Measurements from ENCODE around the gene SMCO3.

Gene SMCO3

GRCh38 chr12:14827043-14827442, 13.1 kb upstream of the SMCO3 start:
- DNase-seq (ENCODE audit: low read depth): no peak

DNA sequence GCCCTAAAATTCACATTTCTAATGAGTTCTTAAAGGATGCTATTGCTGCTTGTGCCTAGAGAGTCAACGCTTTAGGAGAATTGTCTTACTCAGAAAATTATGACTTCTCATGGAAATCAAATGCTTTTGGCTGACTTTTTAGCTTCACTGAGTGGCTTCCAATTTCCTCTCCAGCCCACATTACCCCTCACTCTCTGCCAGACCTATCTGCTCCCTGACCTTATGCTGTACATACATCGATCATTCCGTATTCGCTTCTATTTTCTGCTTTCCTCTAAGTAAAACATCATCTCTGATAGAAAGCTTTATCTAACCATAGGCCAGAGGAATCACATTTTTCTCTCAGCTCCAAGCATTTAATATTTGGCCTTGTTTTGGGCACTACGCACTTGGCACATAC, 12.5 kb upstream of the SMCO3 start:
- DNase-seq (ENCODE audit: low read depth): no peak

- no peak for DNase-seq (ENCODE audit: low read depth)
Observed at GRCh38 chr12:14825256-14825655, 11.3 kb upstream of the SMCO3 start.

- DNase-seq (ENCODE audit: low read depth): no peak
Observed at GRCh38 chr12:14824012-14824634, 10.1 kb upstream of the SMCO3 start.

DNA sequence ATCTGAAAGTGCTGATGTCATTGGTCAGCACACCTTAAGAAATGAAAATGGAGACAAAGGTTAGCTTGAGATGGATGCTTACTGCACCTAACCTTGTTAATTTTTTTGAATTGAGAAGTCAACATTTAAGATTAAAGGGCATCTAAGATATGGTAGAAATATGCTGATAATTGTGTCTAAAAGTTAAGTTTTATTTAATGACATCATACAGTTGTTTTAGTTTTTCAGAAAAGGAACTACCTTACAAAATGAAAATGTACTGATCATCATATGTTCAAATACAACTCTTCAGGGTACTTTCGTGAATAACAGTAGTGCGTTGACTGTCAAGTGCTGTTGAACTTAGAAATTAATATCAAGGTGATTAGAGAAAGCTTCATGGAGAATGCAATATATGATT, 2.5 kb downstream of the SMCO3 start:
- no peak for DNase-seq (ENCODE audit: low read depth)

DNA sequence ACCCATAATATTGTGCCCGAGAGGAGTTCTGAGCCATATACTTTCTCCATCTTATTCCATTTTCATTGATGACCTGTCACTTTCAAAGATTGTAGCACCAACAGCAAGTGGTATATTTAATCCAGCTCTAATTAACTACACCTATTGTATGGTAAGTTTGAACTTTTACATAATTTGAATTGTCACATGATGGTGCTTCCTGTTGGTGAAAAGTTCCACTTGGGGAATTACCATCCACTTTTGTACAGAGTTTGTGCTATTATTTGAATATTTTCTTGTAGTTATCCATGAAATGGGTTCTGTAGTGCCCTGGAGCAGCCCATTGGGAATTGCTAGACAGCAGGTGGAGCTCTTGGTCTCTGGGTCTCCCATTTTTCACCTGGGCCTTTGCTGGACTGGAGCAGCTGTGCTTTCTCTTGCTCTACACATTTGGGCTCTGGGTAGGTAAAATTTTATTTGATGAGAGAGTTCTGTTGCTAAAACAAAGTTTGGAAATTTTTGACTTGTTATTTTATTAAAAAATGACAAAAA, 3.0 kb downstream of the SMCO3 start:
- DNase-seq (ENCODE audit: low read depth): no peak

- DNase-seq (ENCODE audit: low read depth): no peak
Observed at GRCh38 chr12:14810167-14810952, 3.6 kb downstream of the SMCO3 start.

DNA sequence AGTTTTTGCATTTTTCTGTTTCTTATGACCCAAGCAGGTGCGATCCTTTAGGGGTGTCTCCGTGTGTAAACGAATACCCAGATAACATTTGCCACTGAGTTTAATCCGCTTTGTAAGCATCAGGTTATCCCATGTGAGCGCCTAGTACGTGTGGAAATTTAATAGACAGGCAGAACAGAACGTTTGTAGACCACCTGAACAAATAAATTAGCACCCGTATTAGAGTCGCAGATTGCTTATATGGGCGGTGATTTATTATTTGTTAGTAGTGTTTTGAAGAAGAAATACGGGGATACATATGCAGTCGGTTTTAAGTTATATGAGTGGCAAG, 10.2 kb downstream of the SMCO3 start:
- DNase-seq (ENCODE audit: low read depth): no peak

DNA sequence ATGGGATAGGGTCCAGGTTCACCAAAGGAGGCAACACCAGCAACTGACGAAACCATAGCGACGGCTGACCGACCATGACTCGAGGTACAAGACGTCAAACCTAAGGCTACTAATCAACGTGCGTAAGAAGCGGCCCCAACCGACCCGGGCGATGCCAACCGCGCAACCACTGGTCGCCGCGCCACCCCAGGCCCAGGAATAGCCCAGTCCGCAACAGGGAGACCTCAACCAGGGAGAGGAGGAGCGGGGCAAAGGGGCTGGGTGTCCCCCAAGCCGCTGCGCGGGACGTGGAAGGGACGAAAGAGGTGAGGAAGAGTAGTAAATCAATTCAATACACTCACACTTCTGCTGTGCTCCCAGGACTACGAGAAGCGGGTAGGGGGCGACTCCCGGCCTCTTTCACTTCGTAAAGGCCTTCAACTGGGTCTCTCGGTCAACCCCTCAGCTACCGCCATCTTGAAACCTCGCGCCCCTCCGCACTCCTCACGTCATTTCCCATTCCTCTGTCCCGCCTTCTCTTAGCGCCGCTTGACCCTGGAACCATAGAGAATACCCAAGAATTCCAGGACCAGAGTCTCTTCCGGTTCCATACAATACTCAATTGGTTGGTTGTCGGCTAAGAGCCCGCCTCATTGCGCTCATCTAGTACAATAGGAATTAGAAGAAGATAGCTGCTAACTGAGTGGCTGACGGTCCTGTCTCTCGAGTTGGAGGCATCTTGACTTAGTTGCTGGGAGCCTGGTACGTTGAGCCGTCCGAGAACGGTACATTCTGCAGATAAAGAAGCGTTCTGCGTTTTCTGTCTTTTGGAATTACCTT, 10.8 kb downstream of the SMCO3 start, which contains the start of the genes C12orf60 and WBP11:
TSS of gene C12orf60 (plus strand) at position 660 of the 819 bp plus-strand sequence. CDS start 19,266 bp downstream, outside the sequence.
TSS of gene WBP11 (minus strand) at position 468 of the 819 bp plus-strand sequence. CDS start 2,095 bp downstream, outside the sequence.
- DNase-seq (ENCODE audit: low read depth): peak; percentile 85

- no peak for DNase-seq (ENCODE audit: low read depth)
Observed at GRCh38 chr12:14802721-14803010, 11.3 kb downstream of the SMCO3 start.

DNA sequence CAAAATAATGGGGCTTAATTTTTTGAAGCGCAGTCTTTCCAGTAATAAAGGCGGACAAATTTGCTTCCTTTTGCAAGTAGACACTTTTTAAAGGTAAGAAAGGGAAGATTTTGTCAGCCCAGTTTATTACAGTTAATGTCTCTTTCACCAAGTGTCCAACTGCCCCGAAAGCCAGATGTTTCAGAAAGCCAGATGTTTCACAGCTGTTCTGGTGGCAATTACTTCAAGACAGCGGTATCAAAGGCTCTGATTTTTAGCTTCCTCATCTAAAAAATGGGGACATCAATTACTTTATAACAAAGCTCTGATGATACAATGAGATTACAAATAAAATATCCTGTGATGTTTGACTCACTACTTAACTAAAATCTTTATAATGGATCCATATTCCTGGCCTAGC, 11.7 kb downstream of the SMCO3 start:
- DNase-seq (ENCODE audit: low read depth): no peak

DNA sequence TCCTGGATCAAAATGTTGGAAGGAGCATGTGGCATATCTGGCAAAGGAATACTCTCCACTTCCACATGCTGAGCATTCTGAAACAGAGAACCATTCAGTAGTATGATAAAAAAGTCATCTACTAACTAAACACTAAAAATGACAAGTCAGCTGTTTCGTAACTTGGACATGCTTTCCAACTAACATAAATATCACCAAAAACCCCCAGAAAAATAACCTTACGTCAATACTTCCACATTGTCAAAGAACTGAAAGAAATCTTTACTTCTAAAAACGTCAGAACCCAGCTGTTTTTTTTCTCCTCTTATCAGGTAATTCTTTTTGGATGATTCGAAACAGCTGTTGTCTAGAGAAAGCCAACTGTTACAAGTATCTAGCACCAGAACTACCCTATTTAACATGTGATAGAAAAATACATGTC, 18.9 kb downstream of the SMCO3 start:
- no peak for DNase-seq (ENCODE audit: low read depth)

DNA sequence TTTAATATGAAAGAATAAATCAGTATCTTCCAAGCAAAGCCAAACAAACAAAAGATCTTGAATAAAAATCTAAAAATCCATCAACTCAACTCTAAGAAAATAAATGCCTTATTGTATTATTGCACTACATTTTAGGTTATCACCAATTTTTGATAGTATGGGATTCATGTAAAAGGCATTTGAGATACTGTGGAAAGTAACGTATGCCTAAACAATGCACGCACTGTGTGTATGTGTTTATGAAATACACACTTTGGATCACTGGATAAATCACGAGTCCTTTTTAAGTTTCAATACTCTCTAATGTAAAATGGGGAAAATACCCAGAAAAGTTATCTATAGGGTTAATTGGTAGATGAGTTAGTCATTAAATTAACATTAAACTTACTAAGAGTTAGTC, 28.4 kb downstream of the SMCO3 start:
- no peak for DNase-seq (ENCODE audit: low read depth)

DNA sequence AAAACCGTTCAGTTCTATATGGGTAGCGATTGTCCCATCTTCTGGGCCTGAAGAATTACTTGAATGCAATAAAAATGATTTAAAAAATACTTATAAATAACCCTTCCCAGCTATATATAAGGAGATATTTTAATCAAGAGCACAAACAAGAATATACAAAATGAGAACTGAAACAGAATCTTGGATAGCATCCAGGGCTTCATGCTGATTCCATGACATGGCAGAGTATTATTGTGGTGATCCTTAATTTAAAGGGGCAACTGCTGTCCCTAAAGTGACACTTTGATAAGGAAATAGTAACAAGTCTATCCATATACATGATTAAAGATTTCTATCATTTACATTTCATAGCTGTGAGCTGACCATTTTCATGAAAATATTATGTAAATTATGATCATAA, 29.5 kb downstream of the SMCO3 start:
- no peak for DNase-seq (ENCODE audit: low read depth)

DNA sequence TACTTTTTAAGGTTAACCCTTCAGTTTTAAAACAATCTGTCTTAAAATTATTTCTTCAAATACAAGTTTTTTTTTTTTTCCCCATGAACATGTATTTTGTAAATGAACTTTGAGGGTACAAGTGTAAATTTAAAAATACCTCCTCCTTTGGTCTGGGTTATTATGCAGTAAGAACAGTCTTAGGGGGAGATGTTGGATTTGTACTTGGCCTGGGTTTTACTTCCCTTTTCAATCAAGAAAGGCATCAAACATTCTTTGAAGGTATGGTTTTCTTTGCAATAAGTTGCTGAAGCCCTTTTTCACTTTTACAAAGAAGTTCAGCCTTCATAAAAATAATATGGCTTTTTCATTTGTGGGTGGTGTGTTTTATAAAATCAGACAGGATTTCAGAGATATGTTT, 31.2 kb downstream of the SMCO3 start:
- DNase-seq (ENCODE audit: low read depth): no peak

DNA sequence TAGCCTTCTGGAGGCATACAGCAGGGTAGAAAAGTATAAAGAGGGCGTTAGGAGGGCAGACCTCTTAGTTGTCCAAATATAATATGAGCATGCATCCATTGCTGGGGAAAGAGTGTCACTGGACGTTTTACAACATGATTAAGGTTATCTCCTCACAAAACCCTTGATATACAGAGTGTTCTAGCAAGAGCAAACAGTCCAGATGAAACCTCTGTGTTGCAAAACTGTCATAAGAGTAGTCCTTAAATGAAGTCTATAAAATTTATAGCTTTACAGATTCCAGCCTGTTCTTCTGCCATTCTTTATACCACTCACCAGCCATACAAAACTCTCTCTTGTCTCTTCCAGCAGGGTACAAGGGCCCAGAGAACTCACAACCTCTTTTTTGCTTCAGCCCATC, 32.4 kb downstream of the SMCO3 start:
- DNase-seq (ENCODE audit: low read depth): no peak

GRCh38 chr12:14780859-14781258, 33.1 kb downstream of the SMCO3 start:
- no peak for DNase-seq (ENCODE audit: low read depth)

GRCh38 chr12:14779834-14780233, 34.1 kb downstream of the SMCO3 start:
- no peak for DNase-seq (ENCODE audit: low read depth)

GRCh38 chr12:14777271-14777670, 36.7 kb downstream of the SMCO3 start:
- no peak for DNase-seq (ENCODE audit: low read depth)

DNA sequence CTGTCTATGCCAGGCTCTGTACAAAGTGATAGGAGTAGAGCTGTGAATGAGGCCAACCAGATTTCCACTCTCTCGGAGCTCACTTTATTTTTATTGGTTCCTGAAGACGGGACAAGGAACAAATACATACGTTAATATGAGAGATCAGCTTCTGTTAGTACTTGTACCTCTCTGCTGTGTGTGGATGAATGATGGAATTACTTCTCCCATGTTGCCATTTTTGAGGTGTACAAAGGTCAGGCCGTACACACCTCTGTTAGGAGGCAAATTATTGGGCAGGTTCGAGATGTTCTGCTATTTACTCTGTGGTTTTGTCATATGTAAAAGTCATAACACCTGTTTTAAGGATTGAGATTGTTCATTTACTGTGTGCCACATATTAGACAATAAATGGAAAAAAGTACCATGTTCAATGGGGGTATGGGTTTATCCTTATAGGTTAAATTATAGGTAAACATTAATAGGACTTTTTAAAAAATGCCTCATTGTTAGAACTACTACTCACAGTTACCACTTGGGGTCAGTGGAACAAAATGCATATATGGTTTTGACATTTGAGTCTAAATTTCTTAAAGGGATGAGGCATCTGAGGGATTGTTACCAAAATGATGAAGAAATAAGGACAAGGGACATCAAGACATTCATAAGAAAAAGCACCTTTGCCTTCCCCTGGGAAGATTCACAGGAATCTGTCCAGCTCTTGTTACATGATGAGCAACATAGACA, 37.6 kb downstream of the SMCO3 start:
- no peak for DNase-seq (ENCODE audit: low read depth)

GRCh38 chr12:14775636-14775980, 38.4 kb downstream of the SMCO3 start:
- no peak for DNase-seq (ENCODE audit: low read depth)

Data from T follicular helper cell (primary cell).